GM12892 (cell line): Measurements from ENCODE around the gene CDX1.

Experiments
- POLR2A ChIP-seq: IDR thresholded peaks from 2 replicates; pipeline ENCODE4 v1.6.1; 2011; ENCODE audit warnings: low read depth, low read length, control low read depth
- POLR2AphosphoS5 ChIP-seq: IDR thresholded peaks from 2 replicates; pipeline ENCODE4 v1.6.1; 2011; ENCODE audit warnings: low read depth, low read length, control low read depth

- TF ChIP-seq POLR2A (no peak), POLR2AphosphoS5 (no peak)
These were observed 17.0 kb upstream of the CDX1 start for GRCh38 chr5:150149618-150150017.
